Tibial nerve (tissue), 4 donors: Measurements from ENCODE around the gene SENP6. TPM values are rescaled to one million over a fixed set of nuclear protein-coding genes. Genes with fewer than 3 reads are reported as not detected.

Source experiments
- DNase-seq, 2 donors: peaks; one replicate each; pipeline ENCODE4 v3.0.0-alpha.2; 2019; ENCODE audit warnings: low spot score in 2 of 2
- H3K27ac ChIP-seq, 4 donors: fragments of 200-600 bp; sonication (generic) in 3 of 4; one replicate each; pipeline ENCODE4 v1.5.1; 2017 to 2019; ENCODE audit warnings: mild to moderate bottlenecking in 1 of 4
- H3K27me3 ChIP-seq, 2 donors: fragments of 200-600 bp; sonication (generic) in 1 of 2; one replicate each; pipeline versions ENCODE4 v1.5.1 to v1.6.0; 2017 to 2019
- H3K36me3 ChIP-seq, 3 donors: fragments of 200-600 bp; sonication (generic); one replicate each; pipeline ENCODE4 v1.5.1; 2018 to 2019
- H3K4me1 ChIP-seq, 4 donors: fragments of 200-600 bp; sonication (generic) in 3 of 4; one replicate each; pipeline ENCODE4 v1.5.1; 2017 to 2019
- H3K4me3 ChIP-seq, 4 donors: fragments of 200-600 bp; sonication (generic) in 3 of 4; one replicate each; pipeline ENCODE4 v1.5.1; 2017 to 2019; ENCODE audit warnings: mild to moderate bottlenecking in 1 of 4, moderate library complexity in 1 of 4
- H3K9me3 ChIP-seq, 4 donors: fragments of 200-600 bp; sonication (generic) in 3 of 4; one replicate each; pipeline ENCODE4 v1.5.1; 2017 to 2019
- CTCF ChIP-seq, 5 experiments: fragments of 200-600 bp in 3 of 5; fragments of 450-650 bp in 2 of 5; sonication (generic) in 3 of 5; IDR thresholded peaks; one replicate each; pipeline ENCODE4 v1.5.1; 2016 to 2019; ENCODE audit warnings: antibody characterized with exemption in 5 of 5, mild to moderate bottlenecking in 3 of 5, moderate library complexity in 2 of 5
- EP300 ChIP-seq, 2 donors: sonication (generic); formaldehyde crosslinking; IDR thresholded peaks; one replicate each; pipeline ENCODE4 v1.6.1; 2017; ENCODE audit warnings: antibody characterized with exemption in 2 of 2, mild to moderate bottlenecking in 1 of 2
- POLR2A ChIP-seq, 2 donors: fragments of 450-650 bp; IDR thresholded peaks; one replicate each; pipeline ENCODE4 v1.6.1; 2017; ENCODE audit warnings: antibody characterized with exemption in 2 of 2, mild to moderate bottlenecking in 2 of 2, moderate library complexity in 2 of 2
- WGBS, 2 donors: methylation state at CpG; one replicate each; pipeline ENCODE4 v1.1.5; 2018; 5-methylcytosine and 5-hydroxymethylcytosine counted together
- total RNA-seq, 4 donors: library from RNA; depleted of rRNA; stranded (reverse); fragments of >200 nt; gene quantifications; one replicate each; pipeline ENCODE4 v1.1.0, GENCODE V29; 2016

The SENP6 gene
- total RNA-seq, 4 donors from 2014 or later = 107 to 171 (median 142) TPM

GRCh38 chr6:75748743-75749538, 147.3 kb downstream of the SENP6 start, which contains the start of gene MYO6:
MYO6 (plus strand) TSS chr6:75749239; CDS start chr6:75817548, 68,309 bp downstream.
- Histone ChIP-seq H3K9me3 (no peaks in the 10 kb centered on the region), H3K27ac (peak within 1 kb of the TSS; percentile 72 to 88 (median 84)), H3K36me3 (no peaks in the 10 kb centered on the region), H3K4me1 (peaks cover 0 to 36% (median 0%) of the 10 kb centered on the region in 4 donors), H3K27me3 (no peaks in the 10 kb centered on the region), H3K4me3 (peak within 1 kb of the TSS; percentile 70 to 97 (median 94))
- WGBS, 2 donors = 0 to 1% methylated on average over 42 to 71 of the region's 97 CpGs
- TF ChIP-seq POLR2A (IDR thresholded peaks at IDR 0.05) (peak; percentile 53 to 70), EP300 (IDR thresholded peaks at IDR 0.05) (peak in 1 of 2 donors; percentile 69), CTCF (IDR thresholded peaks at IDR 0.05) (peak in 1 of 5 experiments; percentile 22)
- peak; percentile 18 to 35 for DNase-seq

- Histone ChIP-seq H3K4me1 (peaks cover 0 to 36% (median 0%) of the 10 kb centered on the region in 4 donors), H3K27me3 (no peaks in the 10 kb centered on the region), H3K27ac (no peak overlapping the region), H3K4me3 (no peak overlapping the region), H3K9me3 (no peaks in the 10 kb centered on the region), H3K36me3 (no peaks in the 10 kb centered on the region)
- no peak for TF ChIP-seq POLR2A (IDR thresholded peaks at IDR 0.05)
- TF ChIP-seq EP300 (IDR thresholded peaks at IDR 0.05) = no peak
- no peak for TF ChIP-seq CTCF (IDR thresholded peaks at IDR 0.05)
- no peak for DNase-seq
- 66 to 68% methylated on average over 2 of the region's 2 CpGs for WGBS, 2 donors
These were observed 149.8 kb downstream of the SENP6 start for GRCh38 chr6:75751443-75751842.

GRCh38 chr6:75752365-75752764, 150.7 kb downstream of the SENP6 start:
- H3K9me3 ChIP-seq = no peaks in the 10 kb centered on the region
- no peaks in the 10 kb centered on the region for H3K36me3 ChIP-seq
- TF ChIP-seq POLR2A (IDR thresholded peaks at IDR 0.05) (no peak), CTCF (IDR thresholded peaks at IDR 0.05) (no peak), EP300 (IDR thresholded peaks at IDR 0.05) (no peak)
- no peak overlapping the region for H3K27ac ChIP-seq
- H3K4me3 ChIP-seq = no peak overlapping the region
- no peaks in the 10 kb centered on the region for H3K27me3 ChIP-seq
- DNase-seq = no peak
- H3K4me1 ChIP-seq = peaks cover 0 to 36% (median 0%) of the 10 kb centered on the region in 4 donors
- WGBS, 2 donors = 88 to 92% methylated on average over 3 of the region's 3 CpGs

- 75 to 85% methylated on average over 5 of the region's 5 CpGs for WGBS, 2 donors
- TF ChIP-seq EP300 (IDR thresholded peaks at IDR 0.05) = no peak
- no peak for TF ChIP-seq CTCF (IDR thresholded peaks at IDR 0.05)
- TF ChIP-seq POLR2A (IDR thresholded peaks at IDR 0.05) = no peak
These were observed 154.0 kb downstream of the SENP6 start for GRCh38 chr6:75755704-75756103.

GRCh38 chr6:75757295-75757694, 155.6 kb downstream of the SENP6 start:
- DNase-seq = no peak
- H3K4me3 ChIP-seq = no peak overlapping the region
- WGBS, 2 donors = 91 to 92% methylated on average over 3 of the region's 3 CpGs

More at GRCh38 chr6:75755704-75756103, 154.0 kb downstream of the SENP6 start:
- no peaks in the 10 kb centered on the region for H3K27me3 ChIP-seq
- H3K9me3 ChIP-seq = no peaks in the 10 kb centered on the region
- H3K36me3 ChIP-seq = no peaks in the 10 kb centered on the region
- H3K27ac ChIP-seq = no peak overlapping the region
- H3K4me1 ChIP-seq = peaks cover 0 to 25% (median 0%) of the 10 kb centered on the region in 4 donors
- DNase-seq = no peak
- no peak overlapping the region for H3K4me3 ChIP-seq

More at GRCh38 chr6:75757295-75757694, 155.6 kb downstream of the SENP6 start:
- TF ChIP-seq CTCF (IDR thresholded peaks at IDR 0.05) (no peak), POLR2A (IDR thresholded peaks at IDR 0.05) (no peak), EP300 (IDR thresholded peaks at IDR 0.05) (no peak)
- H3K9me3 ChIP-seq = no peaks in the 10 kb centered on the region
- H3K36me3 ChIP-seq = no peaks in the 10 kb centered on the region
- no peak overlapping the region for H3K27ac ChIP-seq
- no peaks in the 10 kb centered on the region for H3K27me3 ChIP-seq
- peaks cover 0 to 16% (median 0%) of the 10 kb centered on the region in 4 donors for H3K4me1 ChIP-seq
